DND-41 (cell line): ENCODE data around the gene NIT1.

Source experiments
- ATAC-seq: fragments of 200-7000 bp; cut with Tn5 transposase; 3 replicates; pipeline ENCODE4 v1.9.1; 2021; ENCODE audit warnings: low read depth; ENCODE audit not compliant: insufficient read depth
- DNase-seq: peaks from one replicate; pipeline ENCODE4 v3.0.0-alpha.2; 2020
- H2AFZ ChIP-seq: 2 replicates; pipeline ENCODE4 v1.6.0; 2012; ENCODE audit warnings: low read depth, low read length
- H3K27ac ChIP-seq: 2 replicates; pipeline ENCODE4 v1.5.1; 2012; ENCODE audit warnings: low read length, inconsistent platforms
- H3K27me3 ChIP-seq: fragments of 200-600 bp; sonication (generic); 2 replicates; pipeline ENCODE4 v1.6.0; 2012; ENCODE audit warnings: low read length, mild to moderate bottlenecking, inconsistent platforms; ENCODE audit not compliant: insufficient read depth, poor library complexity
- H3K36me3 ChIP-seq: 2 replicates; pipeline ENCODE4 v1.5.1; 2012; ENCODE audit warnings: low read length, inconsistent platforms; ENCODE audit not compliant: insufficient read depth
- H3K4me1 ChIP-seq: 2 replicates; pipeline ENCODE4 v1.5.1; 2012; ENCODE audit warnings: mild to moderate bottlenecking, low read length; ENCODE audit not compliant: insufficient read depth
- H3K4me2 ChIP-seq: 2 replicates; pipeline ENCODE4 v1.6.0; 2012; ENCODE audit warnings: mild to moderate bottlenecking, moderate library complexity, low read length, inconsistent platforms; ENCODE audit not compliant: insufficient read depth
- H3K4me3 ChIP-seq, 2 experiments: fragments of 200-600 bp in 1 of 2; shearing (Covaris generic) in 1 of 2; 2 replicates each; pipeline ENCODE4 v1.5.1; 2012 to 2016; ENCODE audit warnings: inconsistent platforms in 2 of 2, low read length in 2 of 2, mild to moderate bottlenecking in 2 of 2, low read depth in 1 of 2, moderate library complexity in 1 of 2
- H3K79me2 ChIP-seq: 2 replicates; pipeline ENCODE4 v1.6.0; 2012; ENCODE audit warnings: low read length, inconsistent platforms; ENCODE audit not compliant: insufficient read depth
- H3K9ac ChIP-seq: 2 replicates; pipeline ENCODE4 v1.6.0; 2012; ENCODE audit warnings: low read depth, mild to moderate bottlenecking, inconsistent platforms, low read length, moderate library complexity
- H3K9me3 ChIP-seq: 2 replicates; pipeline ENCODE4 v1.5.1; 2012; ENCODE audit warnings: low read length, moderate library complexity, mild to moderate bottlenecking, inconsistent platforms; ENCODE audit not compliant: insufficient read depth, severe bottlenecking
- H4K20me1 ChIP-seq: 2 replicates; pipeline ENCODE4 v1.6.0; 2012; ENCODE audit warnings: low read length; ENCODE audit not compliant: insufficient read depth
- CTCF ChIP-seq: IDR thresholded peaks from 2 replicates; pipeline ENCODE4 v1.5.1; 2012; ENCODE audit warnings: borderline replicate concordance, low read length, moderate library complexity, mild to moderate bottlenecking; ENCODE audit not compliant: poor library complexity, severe bottlenecking; ENCODE audit errors: extremely low read depth
- EZH2 ChIP-seq: IDR thresholded peaks from 3 replicates; pipeline ENCODE4 v1.6.1; 2012; ENCODE audit warnings: borderline replicate concordance, low read depth, mild to moderate bottlenecking, moderate library complexity, low read length, inconsistent platforms; ENCODE audit not compliant: severe bottlenecking

NIT1 gene

GRCh38 chr1:161137881-161138280 is 20.0 kb downstream of the NIT1 start:
- no peak overlapping the region for H2AFZ ChIP-seq
- no peak overlapping the region for H3K9ac ChIP-seq
- H3K27ac ChIP-seq = no peak overlapping the region
- ATAC-seq = no peak
- peaks cover 10% of the 10 kb centered on the region for H3K4me1 ChIP-seq
- H4K20me1 ChIP-seq = no peaks in the 10 kb centered on the region
- H3K9me3 ChIP-seq = no peaks in the 10 kb centered on the region
- no peak overlapping the region for H3K4me3 ChIP-seq
- peaks cover 5% of the 10 kb centered on the region for H3K36me3 ChIP-seq
- DNase-seq = no peak
- no peaks in the 10 kb centered on the region for H3K27me3 ChIP-seq
- H3K79me2 ChIP-seq = peaks cover 24% of the 10 kb centered on the region
- TF ChIP-seq EZH2 (no peak), CTCF (no peak)
- H3K4me2 ChIP-seq = no peak overlapping the region

- TF ChIP-seq EZH2 (no peak), CTCF (no peak)
- Histone ChIP-seq H3K4me2 (no peak overlapping the region), H3K4me1 (peaks cover 8% of the 10 kb centered on the region), H4K20me1 (no peaks in the 10 kb centered on the region), H3K27me3 (no peaks in the 10 kb centered on the region), H3K9me3 (no peaks in the 10 kb centered on the region), H3K9ac (no peak overlapping the region), H3K27ac (no peak overlapping the region), H3K4me3 (no peak overlapping the region), H3K79me2 (peaks cover 18% of the 10 kb centered on the region), H3K36me3 (peaks cover 5% of the 10 kb centered on the region), H2AFZ (no peak overlapping the region)
- ATAC-seq = no peak
- no peak for DNase-seq
Measured at GRCh38 chr1:161138431-161138830, 20.5 kb downstream of the NIT1 start.

- no peak overlapping the region for H3K4me3 ChIP-seq
- H3K27me3 ChIP-seq = no peaks in the 10 kb centered on the region
- 0 out of 2 replicates have a peak, but pooled peaks cover 6% of the 10 kb centered on the region for H3K79me2 ChIP-seq
- no peaks in the 10 kb centered on the region for H3K9me3 ChIP-seq
- no peak overlapping the region for H3K4me2 ChIP-seq
- peak; percentile 61; the same call in 2 of the 3 replicates for ATAC-seq
- H3K27ac ChIP-seq = no peak overlapping the region
- peak; percentile 49 for DNase-seq
- H3K9ac ChIP-seq = no peak overlapping the region
- H3K4me1 ChIP-seq = no peaks in the 10 kb centered on the region; the same call in 1 of the 2 replicates
- TF ChIP-seq CTCF = peak; percentile 58
- TF ChIP-seq EZH2 = no peak
- no peaks in the 10 kb centered on the region for H4K20me1 ChIP-seq
- peaks cover 5% of the 10 kb centered on the region for H3K36me3 ChIP-seq
- H2AFZ ChIP-seq = no peak overlapping the region
Measured at GRCh38 chr1:161139766-161140165, 21.9 kb downstream of the NIT1 start.
